Prostate gland (tissue), 2 donors: ENCODE results near the gene GSTA4.

Experiments
- POLR2A ChIP-seq: fragments of 450-650 bp; IDR thresholded peaks from one replicate; pipeline ENCODE4 v1.6.1; 2016; ENCODE audit warnings: antibody characterized with exemption, mild to moderate bottlenecking
- POLR2AphosphoS5 ChIP-seq: sonication (generic); formaldehyde crosslinking; IDR thresholded peaks from one replicate; pipeline ENCODE4 v1.6.1; 2017; ENCODE audit warnings: antibody characterized with exemption
- TF ChIP-seq, protein P1 (sequence below), 4 experiments: fragments of 200-600 bp in 2 of 4; fragments of 450-650 bp in 2 of 4; sonication (generic) in 2 of 4; IDR thresholded peaks; 1 replicate in 3 of 4; 2 replicates in 1 of 4; pipeline ENCODE4 v1.5.1; 2016 to 2019; ENCODE audit warnings: antibody characterized with exemption in 4 of 4, mild to moderate bottlenecking in 2 of 4, moderate library complexity in 2 of 4

DNA sequence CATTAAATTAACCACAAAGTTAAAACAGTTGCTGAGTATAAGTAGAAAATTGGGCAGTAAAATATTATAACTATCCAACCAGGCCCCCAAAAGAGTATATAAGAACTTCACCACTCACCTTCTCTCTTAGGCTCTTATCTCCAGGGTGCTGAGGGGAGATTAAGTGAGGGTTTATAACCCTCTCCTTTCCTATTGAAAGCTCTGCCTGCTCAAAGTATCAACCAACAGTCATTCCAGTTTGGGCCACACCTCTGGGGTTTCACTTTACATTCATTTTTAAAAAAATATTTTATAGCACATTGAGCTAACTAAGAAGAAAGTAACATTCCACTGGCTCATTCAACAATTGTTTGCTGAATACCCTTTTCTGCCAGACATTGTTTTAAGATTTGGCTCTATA lies 22.1 kb downstream of the GSTA4 start:
- TF ChIP-seq POLR2AphosphoS5: no peak
- TF ChIP-seq, protein P1, sequence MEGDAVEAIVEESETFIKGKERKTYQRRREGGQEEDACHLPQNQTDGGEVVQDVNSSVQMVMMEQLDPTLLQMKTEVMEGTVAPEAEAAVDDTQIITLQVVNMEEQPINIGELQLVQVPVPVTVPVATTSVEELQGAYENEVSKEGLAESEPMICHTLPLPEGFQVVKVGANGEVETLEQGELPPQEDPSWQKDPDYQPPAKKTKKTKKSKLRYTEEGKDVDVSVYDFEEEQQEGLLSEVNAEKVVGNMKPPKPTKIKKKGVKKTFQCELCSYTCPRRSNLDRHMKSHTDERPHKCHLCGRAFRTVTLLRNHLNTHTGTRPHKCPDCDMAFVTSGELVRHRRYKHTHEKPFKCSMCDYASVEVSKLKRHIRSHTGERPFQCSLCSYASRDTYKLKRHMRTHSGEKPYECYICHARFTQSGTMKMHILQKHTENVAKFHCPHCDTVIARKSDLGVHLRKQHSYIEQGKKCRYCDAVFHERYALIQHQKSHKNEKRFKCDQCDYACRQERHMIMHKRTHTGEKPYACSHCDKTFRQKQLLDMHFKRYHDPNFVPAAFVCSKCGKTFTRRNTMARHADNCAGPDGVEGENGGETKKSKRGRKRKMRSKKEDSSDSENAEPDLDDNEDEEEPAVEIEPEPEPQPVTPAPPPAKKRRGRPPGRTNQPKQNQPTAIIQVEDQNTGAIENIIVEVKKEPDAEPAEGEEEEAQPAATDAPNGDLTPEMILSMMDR (IDR thresholded peaks at IDR 0.05): no peak
- TF ChIP-seq POLR2A: no peak
